GM19328 (cell line): ENCODE results near the gene PCBP2.
A peak's percentile ranks its signal among the peaks of the same experiment; 100 is the strongest.

ENCODE experiments used
- ATAC-seq: cut with Tn5 transposase; IDR thresholded peaks from one replicate; pipeline ENCODE4 v1.9.1; 2021; ENCODE audit warnings: mild to moderate bottlenecking, moderate library complexity; ENCODE audit not compliant: unreplicated experiment

PCBP2 gene

GRCh38 chr12:53492830-53493609 lies 41.1 kb downstream of the PCBP2 start:
- ATAC-seq: peak; percentile 92

- no peak for ATAC-seq
Observed at GRCh38 chr12:53493610-53494391, 41.9 kb downstream of the PCBP2 start.

GRCh38 chr12:53495903-53496751 lies 44.2 kb downstream of the PCBP2 start:
- ATAC-seq: no peak

- ATAC-seq: no peak
Observed at GRCh38 chr12:53496752-53497032, 44.8 kb downstream of the PCBP2 start.

- ATAC-seq: no peak
Observed at GRCh38 chr12:53497461-53497860, 45.6 kb downstream of the PCBP2 start.

GRCh38 chr12:53498235-53498630 lies 46.3 kb downstream of the PCBP2 start:
- ATAC-seq: no peak

GRCh38 chr12:53499266-53500141 lies 47.6 kb downstream of the PCBP2 start, which contains the start of gene MAP3K12:
Gene MAP3K12 (minus strand): TSS chr12:53499458. CDS start chr12:53487391, 12,067 bp downstream.
- ATAC-seq: no peak

GRCh38 chr12:53500142-53500775 lies 48.4 kb downstream of the PCBP2 start:
- ATAC-seq: no peak

GRCh38 chr12:53500776-53501614 lies 49.1 kb downstream of the PCBP2 start, which contains the start of gene TARBP2:
Gene TARBP2 (plus strand): TSS chr12:53501283. CDS start chr12:53501409, 126 bp downstream.
- ATAC-seq: peak; percentile 63

- ATAC-seq: no peak
Observed at GRCh38 chr12:53501615-53502181, 49.8 kb downstream of the PCBP2 start.

- no peak for ATAC-seq
Observed at GRCh38 chr12:53502331-53502730, 50.4 kb downstream of the PCBP2 start.

- no peak for ATAC-seq
Observed at GRCh38 chr12:53502983-53503728, 51.3 kb downstream of the PCBP2 start.

GRCh38 chr12:53504004-53504920 lies 52.4 kb downstream of the PCBP2 start:
- ATAC-seq: no peak

GRCh38 chr12:53505086-53505485 lies 53.2 kb downstream of the PCBP2 start:
- no peak for ATAC-seq

- ATAC-seq: no peak
Observed at GRCh38 chr12:53505555-53506449, 53.9 kb downstream of the PCBP2 start.

GRCh38 chr12:53506450-53506785 lies 54.5 kb downstream of the PCBP2 start:
- no peak for ATAC-seq
